Measurements from ENCODE around the gene PNKD. TPM values are rescaled to one million over a fixed set of nuclear protein-coding genes. Genes with fewer than 3 reads are reported as not detected.
A peak's percentile ranks its signal among the peaks of the same experiment; 100 is the strongest.

PNKD gene
- total RNA-seq, 2 donors from 2014 or later = 21.1 to 31.2 TPM

- H3K27ac Mint-ChIP-seq = peak overlapping the region; percentile 78
- peak overlapping the region; percentile 36 for H3K4me3 Mint-ChIP-seq
- DNase-seq (no peak), ATAC-seq (no peak)
- no peaks in the 10 kb centered on the region for H3K9me3 ChIP-seq (ENCODE audit: control insufficient read depth, low read length, poor library complexity, severe bottlenecking)
- H3K36me3 Mint-ChIP-seq (ENCODE audit: low read depth) = peaks cover 5% of the 10 kb centered on the region
- H3K4me1 Mint-ChIP-seq = peaks cover 51% of the 10 kb centered on the region
- H3K27me3 Mint-ChIP-seq = no peaks in the 10 kb centered on the region
Observed at GRCh38 chr2:218282173-218282991, 12.1 kb downstream of the PNKD start.

GRCh38 chr2:218284106-218284811 is 13.9 kb downstream of the PNKD start:
- peak overlapping the region; percentile 99 for H3K27ac Mint-ChIP-seq
- DNase-seq (peak in 2 of 3 donors; percentile 39 to 43), ATAC-seq (peak; percentile 29)
- H3K4me3 Mint-ChIP-seq = peak overlapping the region; percentile 94
- peaks cover 62% of the 10 kb centered on the region for H3K4me1 Mint-ChIP-seq
- peaks cover 3% of the 10 kb centered on the region for H3K36me3 Mint-ChIP-seq (ENCODE audit: low read depth)
- H3K27me3 Mint-ChIP-seq = no peaks in the 10 kb centered on the region
- H3K9me3 ChIP-seq (ENCODE audit: control insufficient read depth, low read length, poor library complexity, severe bottlenecking) = no peaks in the 10 kb centered on the region

- Mint-ChIP-seq H3K36me3 (ENCODE audit: low read depth) (peaks cover 3% of the 10 kb centered on the region), H3K27me3 (no peaks in the 10 kb centered on the region), H3K4me1 (peaks cover 68% of the 10 kb centered on the region), H3K4me3 (peak overlapping the region; percentile 94), H3K27ac (peak overlapping the region; percentile 99)
- no peak for DNase-seq
- no peaks in the 10 kb centered on the region for H3K9me3 ChIP-seq (ENCODE audit: control insufficient read depth, low read length, poor library complexity, severe bottlenecking)
- ATAC-seq = no peak
Observed at GRCh38 chr2:218285604-218286003, 15.3 kb downstream of the PNKD start.

GRCh38 chr2:218286570-218287459 is 16.5 kb downstream of the PNKD start:
- no peaks in the 10 kb centered on the region for H3K36me3 Mint-ChIP-seq (ENCODE audit: low read depth)
- peaks cover 70% of the 10 kb centered on the region for H3K4me1 Mint-ChIP-seq
- peak overlapping the region; percentile 99 for H3K27ac Mint-ChIP-seq
- DNase-seq (peak; percentile 68 to 81 (median 72)), ATAC-seq (peak; percentile 81)
- H3K9me3 ChIP-seq (ENCODE audit: control insufficient read depth, low read length, poor library complexity, severe bottlenecking) = no peaks in the 10 kb centered on the region
- no peaks in the 10 kb centered on the region for H3K27me3 Mint-ChIP-seq
- peak overlapping the region; percentile 94 for H3K4me3 Mint-ChIP-seq

- H3K27ac Mint-ChIP-seq = peak overlapping the region; percentile 99
- DNase-seq (no peak), ATAC-seq (no peak)
- H3K4me1 Mint-ChIP-seq = peaks cover 64% of the 10 kb centered on the region
- no peaks in the 10 kb centered on the region for H3K9me3 ChIP-seq (ENCODE audit: control insufficient read depth, low read length, poor library complexity, severe bottlenecking)
- H3K27me3 Mint-ChIP-seq = no peaks in the 10 kb centered on the region
- peak overlapping the region; percentile 95 for H3K4me3 Mint-ChIP-seq
- no peaks in the 10 kb centered on the region for H3K36me3 Mint-ChIP-seq (ENCODE audit: low read depth)
Observed at GRCh38 chr2:218289639-218290315, 19.5 kb downstream of the PNKD start.

- DNase-seq (peak in 1 of 3 donors; percentile 59), ATAC-seq (peak; percentile 43)
- no peaks in the 10 kb centered on the region for H3K9me3 ChIP-seq (ENCODE audit: control insufficient read depth, low read length, poor library complexity, severe bottlenecking)
- Mint-ChIP-seq H3K36me3 (ENCODE audit: low read depth) (no peaks in the 10 kb centered on the region), H3K4me3 (peak overlapping the region; percentile 95), H3K27me3 (no peaks in the 10 kb centered on the region), H3K27ac (peak overlapping the region; percentile 99), H3K4me1 (peaks cover 62% of the 10 kb centered on the region)
Observed at GRCh38 chr2:218290316-218291261, 20.3 kb downstream of the PNKD start.

GRCh38 chr2:218291318-218292047 is 21.2 kb downstream of the PNKD start:
- ATAC-seq = no peak
- Mint-ChIP-seq H3K4me1 (peaks cover 54% of the 10 kb centered on the region), H3K27me3 (no peaks in the 10 kb centered on the region), H3K27ac (peak overlapping the region; percentile 99), H3K4me3 (peak overlapping the region; percentile 95), H3K36me3 (ENCODE audit: low read depth) (no peaks in the 10 kb centered on the region)
- H3K9me3 ChIP-seq (ENCODE audit: control insufficient read depth, low read length, poor library complexity, severe bottlenecking) = no peaks in the 10 kb centered on the region
- DNase-seq = no peak

GRCh38 chr2:218292048-218293014 is 22.0 kb downstream of the PNKD start, which contains the start of gene TMBIM1:
Gene TMBIM1 (minus strand): TSS chr2:218292503. CDS start chr2:218282141, 10,362 bp downstream.
- H3K9me3 ChIP-seq (ENCODE audit: control insufficient read depth, low read length, poor library complexity, severe bottlenecking) = no peaks in the 10 kb centered on the region
- H3K27me3 Mint-ChIP-seq = no peaks in the 10 kb centered on the region
- DNase-seq (peak; percentile 80 to 83 (median 82)), ATAC-seq (peak; percentile 87)
- peak within 1 kb of the TSS; percentile 99 for H3K27ac Mint-ChIP-seq
- peak within 1 kb of the TSS; percentile 95 for H3K4me3 Mint-ChIP-seq
- peaks cover 46% of the 10 kb centered on the region for H3K4me1 Mint-ChIP-seq
- H3K36me3 Mint-ChIP-seq (ENCODE audit: low read depth) = no peaks in the 10 kb centered on the region

GRCh38 chr2:218293715-218294429 is 23.6 kb downstream of the PNKD start:
- no peak for ATAC-seq
- Mint-ChIP-seq H3K27ac (peak overlapping the region; percentile 62), H3K27me3 (no peaks in the 10 kb centered on the region), H3K36me3 (ENCODE audit: low read depth) (no peaks in the 10 kb centered on the region), H3K4me1 (peaks cover 39% of the 10 kb centered on the region), H3K4me3 (peak overlapping the region; percentile 15)
- H3K9me3 ChIP-seq (ENCODE audit: control insufficient read depth, low read length, poor library complexity, severe bottlenecking) = no peaks in the 10 kb centered on the region
- no peak for DNase-seq

GRCh38 chr2:218294430-218295022 is 24.2 kb downstream of the PNKD start:
- Mint-ChIP-seq H3K4me1 (peaks cover 34% of the 10 kb centered on the region), H3K27me3 (no peaks in the 10 kb centered on the region), H3K27ac (peak overlapping the region; percentile 62), H3K36me3 (ENCODE audit: low read depth) (no peaks in the 10 kb centered on the region), H3K4me3 (no peak overlapping the region)
- DNase-seq (no peak), ATAC-seq (no peak)
- H3K9me3 ChIP-seq (ENCODE audit: control insufficient read depth, low read length, poor library complexity, severe bottlenecking) = no peaks in the 10 kb centered on the region
